Skin epidermis (tissue), 12 donors: ENCODE measurements around the gene EIF3B.
A peak's percentile ranks its signal among the peaks of the same experiment; 100 is the strongest.
"Not testable (repeated sequence)": the region's sequence is repeated elsewhere in the genome, so short reads cannot be mapped to it uniquely, and the experiment has no call there.

ENCODE experiments used
- H3K27ac ChIP-seq, 21 experiments: fragments of 200-600 bp; sonication (generic) in 11 of 21; one replicate each; pipeline ENCODE4 v1.5.0; 2020; ENCODE audit warnings: mild to moderate bottlenecking in 3 of 21, inconsistent platforms in 2 of 21, moderate library complexity in 2 of 21
- H3K4me3 ChIP-seq, 7 experiments: fragments of 200-600 bp; sonication (generic) in 2 of 7; one replicate each; pipeline ENCODE4 v1.5.0; 2020; ENCODE audit warnings: inconsistent platforms in 2 of 7, mild to moderate bottlenecking in 2 of 7, moderate library complexity in 1 of 7

EIF3B gene

GRCh38 chr7:2374401-2374800, 19.8 kb downstream of the EIF3B start:
- Histone ChIP-seq H3K4me3 (no peak overlapping the region), H3K27ac (no peak overlapping the region)

DNA sequence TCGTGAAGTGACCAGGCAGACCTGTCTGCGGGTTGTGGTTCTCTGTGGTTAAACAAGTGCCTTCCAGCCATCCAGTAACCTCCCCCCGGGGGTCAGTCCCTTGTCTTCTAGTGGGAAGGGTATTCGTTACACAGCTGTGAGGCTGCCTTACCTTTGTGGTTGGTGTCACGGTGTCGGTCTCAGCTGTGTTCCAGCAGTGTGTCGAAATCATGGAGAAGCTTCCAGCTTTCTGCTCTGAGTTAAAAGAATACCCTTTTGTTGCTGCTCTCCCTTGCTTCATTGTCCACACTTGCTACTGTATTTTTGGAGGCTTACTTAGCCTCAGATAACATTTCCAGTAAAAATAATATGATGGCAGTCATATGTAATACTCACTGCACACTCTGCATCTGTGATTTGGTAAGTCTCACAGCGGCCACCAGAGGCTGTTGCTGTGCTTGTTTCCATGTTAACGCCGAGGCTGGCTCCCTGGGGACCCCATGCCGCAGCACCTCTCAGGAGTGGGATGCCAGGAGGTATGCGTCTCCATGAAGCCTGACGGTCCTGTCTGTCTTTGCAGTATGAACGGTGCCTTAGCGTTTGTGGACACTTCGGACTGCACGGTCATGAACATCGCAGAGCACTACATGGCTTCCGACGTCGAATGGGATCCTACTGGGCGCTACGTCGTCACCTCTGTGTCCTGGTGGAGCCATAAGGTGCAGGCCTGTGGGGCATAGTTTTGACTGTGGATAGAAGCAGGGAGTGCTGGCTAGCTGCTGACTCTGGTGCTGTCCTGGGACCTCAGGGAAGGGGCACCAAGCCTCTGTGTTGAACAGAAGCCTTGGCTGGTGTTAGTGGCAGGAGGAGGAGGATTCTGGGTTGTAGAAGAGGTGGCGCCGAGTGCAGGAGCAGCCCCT, 20.5 kb downstream of the EIF3B start:
- Histone ChIP-seq H3K4me3 (no peak overlapping the region), H3K27ac (peak overlapping the region in 1 of 21 experiments; percentile 32)

DNA sequence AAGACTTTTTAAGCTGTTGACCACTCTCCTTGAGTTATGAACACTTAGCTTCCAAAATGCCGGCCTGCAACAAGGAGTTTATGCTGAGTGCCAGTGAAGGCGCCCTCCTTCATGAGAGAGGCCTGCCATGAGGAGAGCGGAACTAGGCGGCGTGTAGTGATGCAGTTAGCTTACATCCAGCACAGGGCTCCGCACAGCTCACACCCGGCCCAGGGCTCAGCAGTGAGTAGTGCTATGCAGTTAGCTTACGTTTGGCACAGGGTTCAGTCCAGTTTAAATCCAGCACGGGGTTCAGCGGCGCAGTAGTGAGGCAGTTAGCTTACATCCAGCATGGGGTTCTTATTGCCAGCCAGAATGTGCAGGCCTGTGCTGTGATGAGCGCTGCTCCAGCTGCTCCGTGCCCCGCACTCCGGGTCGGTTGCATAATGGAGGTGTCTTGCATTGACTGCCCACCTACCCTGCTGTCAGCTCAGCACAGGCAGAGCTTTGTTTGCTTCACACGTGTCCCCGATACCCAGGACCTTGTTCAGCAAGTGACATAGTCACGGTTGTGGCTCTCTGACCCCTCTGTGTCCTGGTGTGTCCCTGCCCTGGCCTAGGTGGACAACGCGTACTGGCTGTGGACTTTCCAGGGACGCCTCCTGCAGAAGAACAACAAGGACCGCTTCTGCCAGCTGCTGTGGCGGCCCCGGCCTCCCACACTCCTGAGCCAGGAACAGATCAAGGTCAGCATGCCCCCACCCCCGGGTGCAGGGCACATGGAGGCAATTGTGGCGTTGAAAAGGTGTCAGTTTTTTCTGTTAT, 21.9 kb downstream of the EIF3B start:
- no peak overlapping the region for H3K4me3 ChIP-seq
- H3K27ac ChIP-seq: no peak overlapping the region

DNA sequence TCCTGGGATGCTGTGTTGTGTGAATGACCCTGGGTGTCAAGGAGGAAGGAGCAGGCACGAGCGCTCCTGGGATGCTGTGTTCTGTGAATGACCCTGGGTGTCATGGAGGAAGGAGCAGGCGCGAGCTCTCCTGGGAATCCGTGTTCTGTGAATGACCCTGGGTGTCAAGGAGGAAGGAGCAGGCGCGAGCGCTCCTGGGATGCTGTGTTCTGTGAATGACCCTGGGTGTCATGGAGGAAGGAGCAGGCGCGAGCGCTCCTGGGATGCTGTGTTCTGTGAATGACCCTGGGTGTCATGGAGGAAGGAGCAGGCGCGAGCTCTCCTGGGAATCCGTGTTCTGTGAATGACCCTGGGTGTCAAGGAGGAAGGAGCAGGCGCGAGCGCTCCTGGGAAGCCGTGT, 22.9 kb downstream of the EIF3B start:
- not testable (repeated sequence) for H3K4me3 ChIP-seq

DNA sequence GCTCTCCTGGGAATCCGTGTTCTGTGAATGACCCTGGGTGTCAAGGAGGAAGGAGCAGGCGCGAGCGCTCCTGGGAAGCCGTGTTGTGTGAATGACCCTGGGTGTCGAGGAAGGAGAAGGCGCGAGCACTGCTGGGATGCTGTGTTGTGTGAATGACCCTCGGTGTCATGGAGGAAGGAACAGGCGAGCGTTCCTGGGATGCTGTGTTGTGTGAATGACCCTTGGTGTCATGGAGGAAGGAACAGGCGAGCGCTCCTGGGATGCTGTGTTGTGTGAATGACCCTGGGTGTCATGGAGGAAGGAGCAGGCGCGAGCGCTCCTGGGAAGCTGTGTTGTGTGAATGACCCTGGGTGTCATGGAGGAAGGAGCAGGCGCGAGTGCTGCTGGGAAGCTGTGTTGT, 23.5 kb downstream of the EIF3B start:
- H3K27ac ChIP-seq, H3K4me3 ChIP-seq: not testable (repeated sequence)

More for the DNA sequence above, 22.9 kb downstream of the EIF3B start:
- not testable (repeated sequence) for H3K27ac ChIP-seq

DNA sequence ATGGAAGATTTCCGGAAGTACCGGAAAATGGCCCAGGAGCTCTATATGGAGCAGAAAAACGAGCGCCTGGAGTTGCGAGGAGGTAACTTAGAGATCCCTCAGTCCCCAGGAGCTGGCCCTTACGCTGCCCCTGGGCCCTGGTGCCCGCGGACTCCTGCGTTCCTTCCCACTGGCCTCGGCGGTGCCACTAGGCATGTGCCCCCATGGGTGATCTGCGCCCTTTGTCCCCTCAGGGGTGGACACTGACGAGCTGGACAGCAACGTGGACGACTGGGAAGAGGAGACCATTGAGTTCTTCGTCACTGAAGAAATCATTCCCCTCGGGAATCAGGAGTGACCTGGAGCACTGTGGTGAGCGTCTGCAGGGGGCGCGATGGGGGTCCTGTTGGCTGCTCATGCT, 24.5 kb downstream of the EIF3B start:
- Histone ChIP-seq H3K27ac (no peak overlapping the region), H3K4me3 (no peak overlapping the region)

- no peak overlapping the region for H3K27ac ChIP-seq
- H3K4me3 ChIP-seq: no peak overlapping the region
Observed at GRCh38 chr7:2379821-2380450, 25.3 kb downstream of the EIF3B start.

- Histone ChIP-seq H3K27ac (no peak overlapping the region), H3K4me3 (no peak overlapping the region)
Observed at GRCh38 chr7:2380461-2380860, 25.8 kb downstream of the EIF3B start.

- H3K4me3 ChIP-seq: no peak overlapping the region
- H3K27ac ChIP-seq: no peak overlapping the region
Observed at GRCh38 chr7:2381227-2381626, 26.6 kb downstream of the EIF3B start.

DNA sequence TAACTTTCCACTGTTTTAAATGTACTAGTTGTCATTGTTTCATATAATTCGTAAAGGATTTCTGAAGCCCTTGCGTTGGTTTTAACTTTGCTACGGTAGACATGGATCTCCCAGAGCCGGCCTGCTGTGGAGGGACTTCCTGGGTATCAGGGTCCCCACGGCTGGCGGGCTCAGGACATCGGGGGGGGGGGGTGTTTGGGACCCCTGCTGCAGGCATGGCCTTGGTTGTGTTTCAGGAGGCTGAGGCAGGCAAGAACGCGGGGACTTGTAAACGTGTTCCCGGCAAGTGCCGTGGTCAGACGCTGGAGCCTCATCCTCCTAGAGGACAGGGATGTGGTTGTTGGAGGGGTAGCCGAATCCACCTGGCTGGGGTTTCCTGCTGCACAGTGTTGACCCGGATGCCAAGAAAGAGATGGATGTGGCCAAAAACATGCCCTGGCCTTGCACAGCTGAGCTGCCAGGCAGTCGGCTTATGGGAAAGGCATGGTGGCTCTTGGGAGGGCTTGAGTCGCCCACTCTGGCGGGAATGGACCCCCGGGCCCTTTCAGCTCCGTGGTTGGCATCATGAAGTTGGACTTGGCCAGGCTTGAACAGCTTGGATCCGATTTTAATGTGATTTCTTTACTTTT, 27.4 kb downstream of the EIF3B start:
- Histone ChIP-seq H3K4me3 (no peak overlapping the region), H3K27ac (no peak overlapping the region)

DNA sequence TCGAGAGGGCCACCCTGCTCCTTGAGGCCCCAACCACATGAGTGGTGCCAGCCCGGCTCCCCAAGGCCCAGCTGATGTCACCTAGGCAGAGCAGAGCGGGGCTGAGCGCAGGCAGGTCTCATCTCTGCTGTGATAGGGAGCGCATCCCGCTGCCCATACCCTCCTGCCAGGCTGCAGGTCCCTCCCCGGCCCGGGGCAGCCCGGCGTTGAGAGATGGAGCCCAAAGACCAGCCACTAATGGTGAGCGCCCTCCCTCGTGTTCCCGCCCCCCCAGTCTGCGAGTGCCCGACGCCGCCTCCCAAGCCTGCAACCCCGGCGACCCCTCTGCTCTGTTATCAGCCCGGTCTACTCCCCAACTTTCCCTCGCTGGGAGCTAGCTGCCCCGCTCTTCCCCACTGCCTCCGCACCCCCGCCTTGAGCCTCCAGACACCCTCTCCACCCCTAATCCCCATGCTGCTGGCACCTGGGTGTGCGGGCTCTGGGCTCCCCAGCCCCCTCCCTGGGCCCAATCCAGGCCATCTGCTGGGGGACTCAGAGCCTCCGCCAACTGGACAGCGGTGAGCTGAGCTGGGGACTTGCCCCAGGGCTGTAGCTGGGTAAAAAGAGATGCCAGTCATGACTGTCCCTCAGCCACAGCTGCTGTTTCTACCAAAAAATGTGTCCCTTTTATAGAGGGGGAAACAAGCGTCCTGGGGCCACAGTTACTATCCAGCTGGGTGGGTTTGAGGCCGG, 29.1 kb downstream of the EIF3B start:
- Histone ChIP-seq H3K27ac (no peak overlapping the region), H3K4me3 (no peak overlapping the region)

DNA sequence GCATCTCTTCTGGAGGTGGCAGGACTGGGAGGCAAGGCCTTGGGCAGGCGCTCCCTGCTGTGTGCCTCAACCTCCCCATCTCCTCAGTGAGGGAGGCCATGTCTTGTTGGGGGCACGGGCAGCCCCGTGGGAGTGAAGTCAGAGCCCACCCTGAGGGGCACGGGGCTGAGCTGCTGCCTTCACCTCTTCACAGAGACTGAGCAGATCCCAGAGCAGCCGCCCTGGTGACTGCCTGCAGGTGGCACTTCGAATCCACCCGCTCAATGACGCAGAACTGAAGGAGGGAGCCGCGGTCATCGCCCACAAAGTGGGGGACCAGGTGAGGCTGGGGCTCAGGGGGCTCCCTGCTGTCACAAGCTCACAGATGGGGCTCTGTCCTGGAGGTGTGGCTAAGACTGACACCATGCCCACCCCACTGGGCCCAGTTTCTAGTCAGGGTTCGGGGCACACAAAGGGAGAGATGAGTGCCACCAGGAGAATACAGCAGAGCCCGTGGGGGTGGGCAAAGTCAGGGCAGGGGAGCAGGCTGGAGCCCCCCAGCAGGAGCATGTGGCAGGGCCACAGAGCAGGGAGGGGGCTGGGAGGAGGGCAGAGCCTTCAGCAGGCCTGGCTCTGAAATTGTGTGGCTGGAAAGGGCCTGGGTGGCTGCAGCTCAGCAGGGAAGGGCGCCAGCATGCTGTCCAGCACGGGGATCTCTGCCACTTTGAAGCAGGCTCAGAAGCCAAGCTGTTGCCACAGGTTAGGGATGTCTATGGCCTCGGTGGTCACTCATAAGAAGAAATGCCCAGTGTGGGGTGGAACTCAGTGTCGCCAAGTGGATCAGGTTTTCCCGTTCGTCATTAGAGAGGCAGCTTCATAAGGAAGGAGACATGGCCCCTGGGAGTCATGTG, 30.0 kb downstream of the EIF3B start:
- Histone ChIP-seq H3K27ac (no peak overlapping the region), H3K4me3 (no peak overlapping the region)

DNA sequence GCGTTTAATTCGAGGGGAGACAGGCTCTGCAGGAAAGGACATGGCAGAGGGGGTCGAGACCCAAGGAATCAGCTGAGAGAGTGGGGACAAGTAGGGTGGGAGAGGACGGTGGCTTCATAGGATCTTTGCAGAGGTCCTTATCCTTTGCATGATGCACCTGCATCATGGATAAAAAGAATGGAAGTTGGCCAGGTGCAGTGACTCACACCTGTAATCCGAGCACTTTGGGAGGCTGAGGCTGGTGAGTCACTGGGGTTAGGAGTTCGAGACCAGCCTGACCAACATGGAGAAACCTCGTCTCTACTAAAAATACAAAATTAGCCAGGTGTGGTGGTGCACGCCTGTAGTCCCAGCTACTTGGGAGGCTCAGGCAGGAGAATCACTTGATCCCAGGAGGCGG, 31.5 kb downstream of the EIF3B start:
- H3K27ac ChIP-seq, H3K4me3 ChIP-seq: not testable (repeated sequence)

DNA sequence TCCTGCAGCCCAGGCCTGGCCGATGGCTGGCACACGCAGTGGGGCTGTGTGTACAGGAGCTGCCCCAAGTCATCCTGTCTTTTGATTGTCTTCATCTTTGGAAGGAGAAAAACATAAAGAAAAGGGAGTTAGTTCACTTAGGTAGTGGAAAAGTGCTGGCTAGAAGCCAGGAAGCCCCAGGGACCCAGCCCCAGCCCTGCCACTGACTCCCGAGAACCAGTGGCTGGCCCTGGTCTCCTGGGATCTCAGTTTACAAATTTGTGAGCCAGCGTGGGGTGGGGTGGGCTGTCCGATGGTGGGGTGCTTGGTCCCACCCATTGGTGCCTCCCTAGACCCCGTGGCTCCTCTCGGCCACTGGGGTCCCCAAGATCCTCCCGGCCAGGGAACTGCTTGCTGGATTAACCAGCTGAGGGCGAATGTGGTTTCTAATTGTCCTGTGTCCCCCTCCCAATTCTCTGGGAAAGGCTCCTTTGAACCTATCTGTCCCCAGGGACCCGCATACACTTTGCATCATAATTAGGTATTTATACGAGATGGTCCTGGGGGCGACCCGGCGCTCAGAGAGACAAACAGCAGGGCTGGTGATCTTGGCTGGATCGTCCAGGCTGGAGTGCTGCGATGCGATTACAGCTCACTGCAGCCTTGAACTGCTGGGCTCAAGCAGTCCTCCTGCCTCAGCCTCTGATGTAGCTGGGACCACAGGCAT, 32.5 kb downstream of the EIF3B start:
- Histone ChIP-seq H3K4me3 (no peak overlapping the region), H3K27ac (no peak overlapping the region)

DNA sequence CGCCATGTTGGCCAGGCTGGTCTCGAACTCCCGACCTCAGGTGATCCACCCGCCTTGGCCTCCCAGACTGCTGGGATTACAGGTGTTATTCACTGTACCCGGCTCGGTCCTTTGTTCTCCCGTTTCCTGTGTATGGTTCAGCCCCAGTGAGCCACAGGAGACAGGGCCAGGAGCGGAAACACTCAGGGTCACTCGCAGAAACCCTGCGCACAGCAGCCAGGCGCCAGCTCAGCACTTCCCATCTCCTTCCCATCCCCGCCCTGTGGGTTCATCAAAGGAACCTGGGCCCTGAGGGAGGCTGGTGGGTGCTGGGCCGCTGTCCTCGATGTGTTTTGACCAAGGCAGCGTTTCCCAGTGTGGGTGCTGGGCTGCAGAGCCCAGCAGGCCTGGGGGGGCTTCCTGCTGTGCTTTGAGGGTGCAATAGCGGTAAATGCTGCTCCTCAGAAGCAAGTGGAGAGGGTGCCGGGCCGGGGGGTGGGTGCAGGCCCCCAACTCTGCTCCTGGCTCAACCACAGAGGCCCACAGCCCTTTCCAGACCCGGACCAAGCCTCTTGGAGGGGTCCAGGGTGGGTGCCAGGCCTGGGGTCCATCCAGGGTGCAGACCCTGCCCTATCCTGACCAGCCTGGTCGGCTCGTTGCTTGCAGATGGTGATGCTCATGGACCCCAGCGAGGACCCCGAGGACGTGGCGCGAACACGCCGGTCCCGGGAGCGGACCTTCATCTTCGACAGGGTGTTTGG, 33.4 kb downstream of the EIF3B start:
- no peak overlapping the region for H3K27ac ChIP-seq

DNA sequence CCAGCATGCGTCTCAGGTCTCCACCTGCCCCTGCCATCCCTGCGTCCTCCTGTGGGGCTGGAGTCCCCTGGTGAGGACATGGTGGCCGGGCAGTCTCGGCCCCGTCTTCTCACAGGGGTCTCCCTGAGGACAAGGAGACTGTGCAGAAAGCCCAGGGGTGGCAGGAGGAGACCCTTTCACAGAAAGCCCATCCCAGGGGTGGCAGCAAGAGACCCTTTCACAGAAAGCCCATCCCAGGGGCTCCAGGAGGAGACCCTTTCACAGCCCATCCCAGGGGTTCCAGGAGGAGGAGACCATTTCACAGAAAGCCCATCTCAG, 34.0 kb downstream of the EIF3B start:
- Histone ChIP-seq H3K27ac (no peak overlapping the region), H3K4me3 (no peak overlapping the region)

More for the DNA sequence above, 33.4 kb downstream of the EIF3B start:
- H3K4me3 ChIP-seq: no peak overlapping the region
